Activated CD4-positive, alpha-beta T cell treated with anti-CD3 and anti-CD28 coated beads for 1 hour (primary cell): ENCODE measurements around the gene EPS8L3.

ENCODE experiments used
- DNase-seq: peaks from one replicate; pipeline ENCODE4 v3.0.0-alpha.2; 2020

EPS8L3 gene

GRCh38 chr1:109793089-109793485 lies 29.4 kb upstream of the EPS8L3 start:
- no peak for DNase-seq

GRCh38 chr1:109792056-109792831 lies 28.5 kb upstream of the EPS8L3 start:
- DNase-seq = no peak

GRCh38 chr1:109791495-109792043 lies 27.8 kb upstream of the EPS8L3 start:
- DNase-seq = no peak

GRCh38 chr1:109790735-109791494 lies 27.2 kb upstream of the EPS8L3 start:
- peak; percentile 71 for DNase-seq

GRCh38 chr1:109790329-109790728 lies 26.6 kb upstream of the EPS8L3 start:
- no peak for DNase-seq

- no peak for DNase-seq
Measured at GRCh38 chr1:109789551-109790180, 25.9 kb upstream of the EPS8L3 start.

GRCh38 chr1:109788695-109789521 lies 25.2 kb upstream of the EPS8L3 start:
- no peak for DNase-seq

- DNase-seq = no peak
Measured at GRCh38 chr1:109787845-109788601, 24.3 kb upstream of the EPS8L3 start.

- no peak for DNase-seq
Measured at GRCh38 chr1:109787211-109787844, 23.6 kb upstream of the EPS8L3 start.

- DNase-seq = no peak
Measured at GRCh38 chr1:109786531-109787021, 22.9 kb upstream of the EPS8L3 start.

- DNase-seq = no peak
Measured at GRCh38 chr1:109786112-109786480, 22.4 kb upstream of the EPS8L3 start.

- DNase-seq = no peak
Measured at GRCh38 chr1:109785446-109786111, 21.9 kb upstream of the EPS8L3 start.

GRCh38 chr1:109784551-109785252 lies 21.0 kb upstream of the EPS8L3 start:
- no peak for DNase-seq

- no peak for DNase-seq
Measured at GRCh38 chr1:109783436-109783835, 19.7 kb upstream of the EPS8L3 start.

- DNase-seq = no peak
Measured at GRCh38 chr1:109782927-109783326, 19.2 kb upstream of the EPS8L3 start.

- DNase-seq = no peak
Measured at GRCh38 chr1:109782514-109782913, 18.8 kb upstream of the EPS8L3 start.

- no peak for DNase-seq
Measured at GRCh38 chr1:109781806-109782205, 18.1 kb upstream of the EPS8L3 start.

- no peak for DNase-seq
Measured at GRCh38 chr1:109780982-109781381, 17.3 kb upstream of the EPS8L3 start.

GRCh38 chr1:109777980-109778625 lies 14.4 kb upstream of the EPS8L3 start:
- no peak for DNase-seq
